ENCODE data around the gene CYP2A7. TPM values are rescaled to one million over a fixed set of nuclear protein-coding genes. Genes with fewer than 3 reads are reported as not detected.
"Not testable (repeated sequence)": the region's sequence is repeated elsewhere in the genome, so short reads cannot be mapped to it uniquely, and the experiment has no call there.

Gene CYP2A7
- total and polyA plus RNA-seq, 3 experiments from 2014 or later: not detected

DNA sequence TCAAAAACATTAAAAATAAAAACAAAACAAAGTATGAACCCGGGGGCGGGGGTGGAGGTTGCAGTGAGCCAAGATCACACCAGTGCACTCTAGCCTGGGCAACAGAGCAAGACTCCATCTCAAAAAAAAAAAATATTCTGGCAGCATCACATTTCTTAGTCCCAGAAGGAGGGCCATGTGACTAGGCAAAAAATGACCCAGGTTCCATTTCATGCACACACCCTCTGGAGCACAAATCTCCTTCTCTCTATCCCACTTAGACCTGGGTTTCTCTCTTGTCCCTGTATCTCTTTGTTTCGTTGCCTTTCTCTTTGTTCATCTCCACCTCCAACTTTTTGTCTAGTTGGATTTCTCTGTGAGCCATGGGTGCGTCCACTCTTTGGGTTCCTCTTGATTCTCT lies 6.2 kb upstream of the CYP2A7 start:
- H3K9me3 ChIP-seq (ENCODE audit: low read length): no peaks in the 10 kb centered on the region
- no peaks in the 10 kb centered on the region for H3K4me1 ChIP-seq (ENCODE audit: insufficient read depth, low read length)
- DNase-seq: no peak
- ChIA-PET CTCF (no interaction called here), POLR2A (no interaction called here)
- no peaks in the 10 kb centered on the region for H3K4me1 Mint-ChIP-seq
- peaks cover 19 to 34% of the 10 kb centered on the region in 2 donors for H3K27me3 Mint-ChIP-seq
- H3K9me3 Mint-ChIP-seq: no peaks in the 10 kb centered on the region
- peaks cover 0 to 6% (median 0%) of the 10 kb centered on the region in 3 donors for H3K36me3 Mint-ChIP-seq
- no peak overlapping the region for H3K27ac Mint-ChIP-seq
- H3K4me3 Mint-ChIP-seq: no peak overlapping the region
- H3K27ac ChIP-seq (ENCODE audit: low read depth, low read length): no peak overlapping the region
- no peaks in the 10 kb centered on the region for H3K27me3 ChIP-seq (ENCODE audit: insufficient read depth, low read length, poor library complexity, severe bottlenecking)
- H3K4me3 ChIP-seq (ENCODE audit: low read length): no peak overlapping the region
- H3K36me3 ChIP-seq (ENCODE audit: insufficient read depth, low read length): no peaks in the 10 kb centered on the region

DNA sequence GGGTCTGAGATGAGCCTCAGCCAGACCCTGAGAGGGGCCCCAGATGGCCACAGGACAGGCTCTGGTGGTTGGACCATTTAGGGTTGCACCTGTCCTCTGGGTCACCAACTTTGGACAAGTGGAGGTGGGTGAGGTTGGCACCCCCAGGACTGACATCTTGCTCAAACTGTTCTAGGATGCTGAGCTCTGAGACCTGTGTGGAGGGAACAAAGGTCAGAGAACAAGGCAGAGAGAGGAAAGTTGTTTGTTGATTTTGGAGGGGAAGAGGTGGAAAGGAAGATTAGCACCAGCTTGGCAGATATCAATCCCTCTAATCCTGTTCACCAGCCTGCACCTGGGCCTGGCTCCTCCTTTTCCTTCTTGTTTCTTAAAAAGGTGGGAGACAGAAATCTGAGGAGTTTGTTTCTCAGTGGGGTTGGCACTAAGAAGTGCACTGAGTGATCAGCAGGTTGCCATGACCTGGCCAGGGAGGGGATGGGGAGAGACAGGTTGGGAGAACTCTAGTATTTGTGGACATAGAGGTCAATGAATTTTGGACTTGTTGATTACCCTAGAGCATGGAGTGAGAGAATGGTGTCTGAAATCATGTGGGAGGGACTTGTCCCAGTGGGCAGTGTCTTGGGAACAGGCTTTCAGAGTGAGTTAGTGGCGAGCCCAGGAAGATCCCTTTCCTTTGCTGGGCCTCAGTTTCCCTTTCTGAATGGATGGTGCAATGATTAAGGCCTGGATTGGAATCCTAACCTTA lies 2.3 kb upstream of the CYP2A7 start:
- H3K27me3 ChIP-seq (ENCODE audit: insufficient read depth, low read length, poor library complexity, severe bottlenecking): not testable (repeated sequence)

DNA sequence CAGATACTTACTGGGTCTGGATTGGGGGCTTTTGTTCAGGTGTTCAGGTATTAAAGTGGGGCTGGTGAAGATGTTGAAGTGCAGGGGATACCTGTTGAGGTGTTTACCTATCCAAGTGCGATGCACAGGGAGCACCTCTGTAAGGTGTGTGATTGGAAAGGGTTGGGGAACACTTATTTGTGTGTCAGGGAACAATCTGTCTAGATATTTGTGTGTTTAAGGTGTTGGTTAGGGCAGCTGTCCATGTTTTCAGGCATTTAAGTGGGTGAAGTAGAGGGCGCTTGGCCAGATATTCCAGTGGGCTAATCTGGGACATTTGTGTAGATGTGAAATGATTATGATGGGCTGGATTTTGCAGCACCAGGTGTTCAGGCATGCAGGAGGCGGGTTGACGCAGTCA lies 2.7 kb downstream of the CYP2A7 start:
- H3K9me3 ChIP-seq (ENCODE audit: low read length); CTCF ChIA-PET; H3K4me3 ChIP-seq (ENCODE audit: low read length); H3K36me3 ChIP-seq (ENCODE audit: insufficient read depth, low read length); H3K9me3 Mint-ChIP-seq; POLR2A ChIA-PET; H3K27me3 ChIP-seq (ENCODE audit: insufficient read depth, low read length, poor library complexity, severe bottlenecking); H3K36me3 Mint-ChIP-seq; DNase-seq; H3K27ac ChIP-seq (ENCODE audit: low read depth, low read length); H3K4me3 Mint-ChIP-seq: not testable (repeated sequence)
- H3K4me1 ChIP-seq (ENCODE audit: insufficient read depth, low read length): peaks cover 11% of the 10 kb centered on the region
- Mint-ChIP-seq H3K27me3 (peaks cover 32 to 49% of the 10 kb centered on the region in 2 donors), H3K4me1 (peaks cover 9 to 16% (median 16%) of the 10 kb centered on the region in 3 donors), H3K27ac (peak overlapping the region in 1 of 8 donors; percentile 15)

More for the DNA sequence above, 2.3 kb upstream of the CYP2A7 start:
- H3K36me3 ChIP-seq (ENCODE audit: insufficient read depth, low read length); H3K4me3 Mint-ChIP-seq; H3K27ac ChIP-seq (ENCODE audit: low read depth, low read length); H3K9me3 ChIP-seq (ENCODE audit: low read length); H3K4me1 Mint-ChIP-seq; H3K27ac Mint-ChIP-seq; DNase-seq; H3K4me3 ChIP-seq (ENCODE audit: low read length); POLR2A ChIA-PET; H3K36me3 Mint-ChIP-seq; CTCF ChIA-PET; H3K9me3 Mint-ChIP-seq; H3K4me1 ChIP-seq (ENCODE audit: insufficient read depth, low read length): not testable (repeated sequence)
- peaks cover 20 to 31% of the 10 kb centered on the region in 2 donors for H3K27me3 Mint-ChIP-seq

DNA sequence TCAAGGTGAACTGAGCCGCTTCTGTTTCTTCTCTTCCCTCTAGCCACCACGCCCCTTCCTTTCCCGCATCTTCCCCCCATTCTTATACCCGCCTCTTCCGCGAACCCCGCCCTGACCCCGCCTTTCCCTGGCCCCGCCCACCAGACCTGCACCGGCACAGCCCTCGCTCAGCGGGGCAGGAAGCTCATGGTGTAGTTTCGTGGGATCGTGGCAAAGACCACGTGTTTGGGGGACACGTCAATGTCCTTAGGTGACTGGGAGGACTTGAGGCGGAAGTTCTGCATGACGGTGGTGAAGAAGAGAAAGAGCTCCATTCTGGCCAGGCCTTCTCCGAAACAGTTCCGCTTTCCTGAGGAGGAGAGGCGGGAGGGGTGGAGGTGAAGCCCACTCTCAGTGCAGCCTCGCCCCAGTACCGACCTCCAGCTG lies 6.5 kb downstream of the CYP2A7 start:
- peak overlapping the region; percentile 38 to 86 (median 80) for H3K4me3 Mint-ChIP-seq
- H3K9me3 Mint-ChIP-seq; CTCF ChIA-PET; H3K4me3 ChIP-seq (ENCODE audit: low read length); H3K36me3 Mint-ChIP-seq; H3K9me3 ChIP-seq (ENCODE audit: low read length); H3K27me3 ChIP-seq (ENCODE audit: insufficient read depth, low read length, poor library complexity, severe bottlenecking); H3K36me3 ChIP-seq (ENCODE audit: insufficient read depth, low read length); H3K27ac ChIP-seq (ENCODE audit: low read depth, low read length): not testable (repeated sequence)
- peak; percentile 69 to 94 (median 89) for DNase-seq
- POLR2A ChIA-PET: interaction anchor here (0.7 kb wide), 1 partner anchor 597 kb away, joined by 3 read pairs; no protein-coding TSS in a partner anchor
- H3K4me1 ChIP-seq (ENCODE audit: insufficient read depth, low read length): peaks cover 11% of the 10 kb centered on the region
- peaks cover 27 to 44% of the 10 kb centered on the region in 2 donors for H3K27me3 Mint-ChIP-seq
- H3K4me1 Mint-ChIP-seq: peaks cover 9 to 16% (median 16%) of the 10 kb centered on the region in 3 donors
- H3K27ac Mint-ChIP-seq: peak overlapping the region; percentile 6 to 88 (median 68)

DNA sequence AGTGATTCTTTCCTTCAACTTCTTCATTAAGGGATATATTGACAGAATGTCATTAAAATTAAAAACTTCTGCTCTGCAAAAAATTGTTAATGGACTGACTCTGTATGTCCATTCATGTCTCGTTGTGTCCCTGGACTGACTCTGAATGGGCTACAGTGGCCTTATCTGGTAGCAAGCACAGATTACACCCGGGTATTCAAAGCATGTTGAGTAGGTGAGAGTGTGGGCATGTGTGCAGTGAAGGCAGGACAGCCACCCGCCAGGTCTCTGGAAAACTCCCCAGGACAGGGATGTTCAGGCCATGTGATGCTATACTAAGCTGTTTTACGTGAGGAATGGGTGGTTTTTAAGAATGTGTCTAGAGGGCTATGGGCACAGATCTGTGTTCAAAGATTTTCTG lies 7.2 kb downstream of the CYP2A7 start:
- peak overlapping the region in 6 of 7 donors; percentile 78 to 86 (median 82) for H3K4me3 Mint-ChIP-seq
- CTCF ChIA-PET; POLR2A ChIA-PET; H3K27me3 ChIP-seq (ENCODE audit: insufficient read depth, low read length, poor library complexity, severe bottlenecking); H3K4me3 ChIP-seq (ENCODE audit: low read length); H3K27ac ChIP-seq (ENCODE audit: low read depth, low read length); H3K9me3 Mint-ChIP-seq; H3K36me3 Mint-ChIP-seq; H3K36me3 ChIP-seq (ENCODE audit: insufficient read depth, low read length); DNase-seq; H3K9me3 ChIP-seq (ENCODE audit: low read length): not testable (repeated sequence)
- H3K27me3 Mint-ChIP-seq: peaks cover 26 to 42% of the 10 kb centered on the region in 2 donors
- H3K4me1 Mint-ChIP-seq: peaks cover 9 to 16% (median 16%) of the 10 kb centered on the region in 3 donors
- peaks cover 11% of the 10 kb centered on the region for H3K4me1 ChIP-seq (ENCODE audit: insufficient read depth, low read length)
- H3K27ac Mint-ChIP-seq: peak overlapping the region in 6 of 8 donors; percentile 61 to 88 (median 84)

DNA sequence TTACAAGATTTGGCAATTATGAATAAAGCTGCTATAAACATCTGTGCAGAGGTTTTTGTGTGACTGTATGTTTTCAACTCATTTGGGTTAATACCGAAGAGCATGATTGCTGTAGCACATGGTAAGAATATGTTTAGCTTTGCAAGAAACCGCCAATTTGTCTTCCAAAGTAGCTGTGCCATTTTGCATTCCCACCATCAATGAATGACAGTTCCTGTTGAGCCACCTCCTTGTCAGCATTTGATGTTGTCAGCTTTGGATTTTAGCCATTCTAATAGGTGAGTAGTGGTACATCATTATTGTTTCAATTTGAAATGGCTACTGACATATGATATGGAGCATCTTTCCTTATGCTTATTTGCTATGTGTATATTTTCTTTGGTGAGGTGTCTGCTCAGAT lies 8.2 kb downstream of the CYP2A7 start:
- H3K36me3 Mint-ChIP-seq, POLR2A ChIA-PET: not testable (repeated sequence)

DNA sequence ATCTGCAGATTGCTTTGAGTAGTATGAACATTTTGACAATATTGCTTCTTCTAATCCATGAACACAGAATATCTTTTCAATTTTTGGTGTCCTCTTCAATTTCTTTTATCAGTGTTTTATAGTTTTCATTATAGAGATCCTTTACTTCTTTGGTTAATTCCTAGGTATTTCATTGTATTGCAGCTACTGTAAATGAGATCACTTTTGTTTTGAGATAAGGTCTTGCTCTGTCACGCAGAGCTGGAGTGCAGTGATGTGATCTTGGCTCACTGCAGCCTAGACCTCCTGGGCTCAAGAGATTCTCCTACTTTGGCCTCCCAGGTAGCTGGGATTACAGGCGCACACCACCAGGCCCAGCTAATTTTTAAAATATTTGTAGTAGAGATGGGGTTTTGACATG lies 9.8 kb downstream of the CYP2A7 start:
- Histone ChIP-seq H3K27me3 (ENCODE audit: insufficient read depth, low read length, poor library complexity, severe bottlenecking) (no peaks in the 10 kb centered on the region), H3K9me3 (ENCODE audit: low read length) (no peaks in the 10 kb centered on the region), H3K4me1 (ENCODE audit: insufficient read depth, low read length) (peaks cover 11% of the 10 kb centered on the region), H3K4me3 (ENCODE audit: low read length) (no peak overlapping the region), H3K36me3 (ENCODE audit: insufficient read depth, low read length) (no peaks in the 10 kb centered on the region), H3K27ac (ENCODE audit: low read depth, low read length) (no peak overlapping the region)
- CTCF ChIA-PET: no interaction called here
- peaks cover 0 to 1% (median 0%) of the 10 kb centered on the region in 5 donors for H3K9me3 Mint-ChIP-seq
- no peak overlapping the region for H3K4me3 Mint-ChIP-seq
- peak overlapping the region in 1 of 8 donors; percentile 26 for H3K27ac Mint-ChIP-seq
- POLR2A ChIA-PET: no interaction called here
- no peak for DNase-seq
- H3K4me1 Mint-ChIP-seq: peaks cover 9 to 16% (median 16%) of the 10 kb centered on the region in 3 donors
- H3K36me3 Mint-ChIP-seq: peaks cover 0 to 2% (median 0%) of the 10 kb centered on the region in 3 donors
- H3K27me3 Mint-ChIP-seq: peaks cover 17 to 31% of the 10 kb centered on the region in 2 donors

More for the DNA sequence above, 8.2 kb downstream of the CYP2A7 start:
- H3K36me3 ChIP-seq (ENCODE audit: insufficient read depth, low read length); DNase-seq; H3K9me3 Mint-ChIP-seq; H3K4me3 ChIP-seq (ENCODE audit: low read length); H3K9me3 ChIP-seq (ENCODE audit: low read length); H3K4me3 Mint-ChIP-seq; H3K27ac ChIP-seq (ENCODE audit: low read depth, low read length); H3K27me3 ChIP-seq (ENCODE audit: insufficient read depth, low read length, poor library complexity, severe bottlenecking); H3K27ac Mint-ChIP-seq; CTCF ChIA-PET: not testable (repeated sequence)
- Mint-ChIP-seq H3K27me3 (peaks cover 18 to 32% of the 10 kb centered on the region in 2 donors), H3K4me1 (peaks cover 9 to 16% (median 16%) of the 10 kb centered on the region in 3 donors)
- peaks cover 11% of the 10 kb centered on the region for H3K4me1 ChIP-seq (ENCODE audit: insufficient read depth, low read length)

DNA sequence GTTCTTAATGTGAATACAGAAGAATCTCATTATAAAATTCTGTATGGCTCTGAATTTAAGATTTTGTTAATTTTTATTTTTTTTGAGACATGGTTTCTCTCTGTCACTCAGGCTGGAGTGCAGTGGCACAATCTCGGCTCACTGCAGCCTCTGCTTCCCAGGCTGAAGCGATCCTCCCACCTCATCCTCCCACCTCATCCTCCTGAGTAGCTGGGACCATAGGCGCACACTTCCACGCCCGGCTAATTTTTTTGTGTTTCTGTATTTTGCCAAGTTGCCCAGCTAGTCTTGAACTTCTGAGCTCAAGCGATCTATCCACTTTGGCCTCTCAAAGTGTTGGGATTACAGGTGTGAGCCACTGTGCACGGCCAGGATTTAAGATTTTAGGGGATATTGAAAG lies 14.3 kb downstream of the CYP2A7 start:
- Histone ChIP-seq H3K4me1 (ENCODE audit: insufficient read depth, low read length) (no peaks in the 10 kb centered on the region), H3K9me3 (ENCODE audit: low read length) (no peaks in the 10 kb centered on the region), H3K27me3 (ENCODE audit: insufficient read depth, low read length, poor library complexity, severe bottlenecking) (no peaks in the 10 kb centered on the region), H3K36me3 (ENCODE audit: insufficient read depth, low read length) (no peaks in the 10 kb centered on the region), H3K27ac (ENCODE audit: low read depth, low read length) (no peak overlapping the region), H3K4me3 (ENCODE audit: low read length) (no peak overlapping the region)
- H3K9me3 Mint-ChIP-seq: no peaks in the 10 kb centered on the region
- no peaks in the 10 kb centered on the region for H3K4me1 Mint-ChIP-seq
- POLR2A ChIA-PET: no interaction called here
- H3K27me3 Mint-ChIP-seq: peaks cover 13 to 21% of the 10 kb centered on the region in 2 donors
- DNase-seq: no peak
- H3K4me3 Mint-ChIP-seq: no peak overlapping the region
- CTCF ChIA-PET: no interaction called here
- no peak overlapping the region for H3K27ac Mint-ChIP-seq
- peaks cover 0 to 2% (median 0%) of the 10 kb centered on the region in 3 donors for H3K36me3 Mint-ChIP-seq
